SH-SY5Y (cell line): ENCODE data around the gene CRABP1.

Source experiments
- GATA2 ChIP-seq: IDR thresholded peaks from 2 replicates; pipeline ENCODE4 v1.6.1; 2011; ENCODE audit warnings: mild to moderate bottlenecking, low read depth, low read length
- GATA3 ChIP-seq: IDR thresholded peaks from 2 replicates; pipeline ENCODE4 v1.6.1; 2011; ENCODE audit warnings: low read depth, mild to moderate bottlenecking, low read length, moderate library complexity

DNA sequence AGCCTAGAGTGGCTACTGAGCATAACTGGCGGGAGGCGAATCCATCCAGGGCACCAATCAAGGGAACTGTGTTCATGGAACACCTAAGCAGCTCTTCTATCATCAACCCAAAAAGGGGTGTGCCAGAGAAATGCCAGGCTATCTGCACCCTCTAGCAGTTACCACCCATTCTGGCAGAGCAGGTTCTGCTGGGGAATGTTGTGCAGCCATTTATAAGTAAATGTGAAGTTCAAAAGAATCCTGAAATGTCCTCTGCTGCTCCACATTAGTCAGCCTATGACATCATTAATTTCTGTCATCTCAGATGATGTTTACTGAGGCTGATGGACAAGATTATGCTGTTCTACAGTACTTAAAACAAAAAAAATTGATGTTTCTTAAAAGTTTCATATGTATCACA, 48.5 kb upstream of the CRABP1 start:
- TF ChIP-seq GATA2, result no peak
- no peak for TF ChIP-seq GATA3
